NCI-H1930 (cell line): ENCODE data around the gene JOSD1.

Experiments
- DNase-seq, 2 experiments: peaks; one replicate each; lab custom pipeline; 2025; lab: John Stamatoyannopoulos, UW

JOSD1 gene

GRCh38 chr22:38733329-38733723 is 32.6 kb upstream of the JOSD1 start:
- no peak for DNase-seq

DNA sequence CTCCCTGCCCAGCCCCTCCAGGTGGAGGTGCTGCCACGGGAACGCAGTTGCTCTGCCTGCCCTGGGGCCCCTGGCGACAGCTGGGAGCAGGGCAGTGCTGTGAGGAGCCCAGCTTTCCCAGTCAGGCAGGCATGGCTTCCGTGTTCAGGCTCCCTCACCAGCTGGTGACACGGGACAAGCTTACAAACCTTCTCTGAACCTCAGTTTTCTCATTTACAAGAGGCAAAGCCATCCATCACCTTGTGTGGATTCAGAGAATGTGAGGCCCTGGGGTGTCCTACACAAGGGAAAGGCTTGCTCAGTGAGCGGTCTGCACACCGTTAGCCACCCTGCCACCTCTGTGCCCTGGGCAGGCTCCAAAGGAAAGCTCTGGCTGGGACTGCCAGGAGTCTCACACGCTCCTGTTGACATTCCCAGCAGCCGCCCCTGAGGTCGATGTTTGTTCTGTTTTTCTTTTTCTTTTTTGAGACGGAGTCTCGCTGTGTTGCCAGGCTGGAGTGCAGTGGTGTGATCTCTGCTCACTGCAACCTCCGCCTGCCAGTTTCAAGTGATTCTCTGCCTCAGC is 31.6 kb upstream of the JOSD1 start:
- DNase-seq: no peak

DNA sequence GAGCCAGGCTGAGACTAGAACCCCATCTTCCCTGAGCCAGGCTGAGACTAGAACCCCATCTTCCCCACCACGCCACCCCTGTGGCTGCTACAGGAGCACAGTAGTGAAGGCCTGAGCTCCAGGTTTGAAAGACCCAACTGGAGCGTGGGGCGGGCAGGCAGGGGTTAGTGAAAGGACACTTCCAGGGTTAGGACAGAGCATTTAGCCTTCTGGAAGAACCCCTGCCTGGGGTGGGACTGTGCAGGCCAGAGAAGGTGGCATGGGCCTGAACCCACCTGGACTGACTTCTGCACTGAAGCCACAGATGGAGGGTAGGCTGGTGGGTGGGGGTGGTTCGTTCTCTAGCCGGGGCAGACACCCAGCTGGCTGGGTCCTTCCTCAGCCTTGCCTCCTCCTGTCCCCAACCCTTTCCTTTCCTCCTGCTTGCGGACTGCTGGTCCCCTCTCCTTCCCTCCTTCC is 31.0 kb upstream of the JOSD1 start:
- no peak for DNase-seq

DNA sequence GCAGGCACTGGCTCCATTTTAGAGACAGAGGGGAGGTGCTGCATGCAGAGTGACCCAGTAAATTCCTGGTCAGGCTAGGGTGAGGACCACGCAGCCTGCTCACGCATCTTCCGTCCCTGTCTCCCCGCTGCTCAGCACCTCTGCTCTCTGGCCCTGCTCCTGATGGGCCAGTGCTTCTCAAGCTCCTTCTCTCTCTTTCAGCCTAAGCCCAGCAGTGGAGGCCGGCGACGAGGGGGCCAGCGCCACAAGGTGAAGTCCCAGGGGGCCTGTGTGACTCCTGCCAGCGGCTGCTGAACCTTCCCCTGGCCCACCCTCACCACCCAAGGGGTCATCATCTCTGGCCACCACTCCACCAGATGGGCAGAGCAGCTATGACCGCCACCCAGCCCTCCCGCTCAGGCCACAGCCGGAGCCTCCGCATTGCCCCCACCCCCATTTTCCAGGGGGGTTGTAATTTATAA is 29.7 kb upstream of the JOSD1 start:
- DNase-seq: no peak

GRCh38 chr22:38729946-38730345 is 29.2 kb upstream of the JOSD1 start:
- no peak for DNase-seq

DNA sequence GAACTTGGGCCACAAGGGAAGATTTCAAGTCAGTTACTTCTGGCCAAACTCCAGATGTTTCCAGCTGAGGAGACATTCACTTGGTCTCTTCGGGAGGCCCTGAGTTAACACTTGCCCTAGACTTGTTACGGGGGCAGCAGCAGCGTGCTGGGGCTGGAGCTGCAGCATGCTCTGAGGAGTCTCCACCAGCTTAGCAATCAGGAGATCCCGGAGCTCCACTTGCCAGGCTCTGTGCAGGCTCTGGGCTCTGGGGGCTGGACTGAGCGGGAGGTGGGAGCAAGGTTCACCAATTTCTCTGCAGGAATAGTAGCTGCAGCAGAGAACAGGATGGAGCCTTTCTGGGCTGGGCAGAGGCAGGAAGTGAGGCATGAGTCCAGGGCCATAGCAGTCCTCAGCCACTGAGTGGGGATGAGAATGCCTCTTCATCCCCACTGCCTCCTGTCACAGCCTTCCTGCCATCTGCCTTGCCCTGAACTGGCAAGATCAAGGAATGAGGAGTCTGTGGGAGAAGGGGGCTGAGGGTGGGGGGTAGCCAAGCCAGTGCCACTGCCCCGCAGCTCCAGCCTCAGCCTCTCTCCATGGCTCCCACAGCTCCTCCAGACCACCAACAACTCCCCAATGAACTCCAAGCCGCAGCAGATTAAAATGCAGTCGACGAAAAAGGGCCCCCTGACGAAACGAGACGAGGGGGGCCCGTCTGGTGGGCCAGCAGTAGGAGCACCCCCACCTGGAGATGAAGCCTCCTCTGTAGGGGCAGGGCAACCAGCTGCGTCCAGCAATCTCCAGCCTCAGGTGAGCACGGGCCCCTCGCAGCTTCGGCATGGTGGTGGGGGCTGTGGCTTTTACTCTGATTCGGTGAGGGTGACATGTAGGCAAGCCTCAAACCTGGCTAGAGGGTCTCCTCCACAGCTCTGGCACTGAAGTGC is 28.4 kb upstream of the JOSD1 start:
- no peak for DNase-seq

- no peak for DNase-seq
These were observed 27.0 kb upstream of the JOSD1 start for GRCh38 chr22:38727530-38728451.

DNA sequence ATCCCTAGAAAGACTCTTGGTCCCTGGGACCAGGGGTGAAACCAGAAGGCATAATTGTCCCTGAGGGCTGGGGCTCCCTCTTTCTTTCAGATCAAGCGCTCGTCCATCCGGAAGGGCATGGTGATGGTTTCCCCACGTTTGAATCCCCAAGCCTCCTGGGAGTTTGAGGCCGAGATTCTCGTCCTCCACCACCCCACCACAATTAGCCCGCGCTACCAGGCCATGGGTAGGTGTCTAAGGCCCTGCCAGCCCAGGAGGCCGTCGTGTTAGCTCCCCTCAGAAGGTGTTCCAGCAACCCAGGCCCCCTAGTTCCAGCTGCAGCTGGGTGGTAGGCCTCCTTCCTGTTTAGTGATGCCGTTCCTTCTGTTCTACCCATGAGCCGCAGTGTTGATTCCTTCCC is 26.4 kb upstream of the JOSD1 start:
- no peak for DNase-seq

- no peak for DNase-seq
These were observed 25.3 kb upstream of the JOSD1 start for GRCh38 chr22:38725900-38726655.

DNA sequence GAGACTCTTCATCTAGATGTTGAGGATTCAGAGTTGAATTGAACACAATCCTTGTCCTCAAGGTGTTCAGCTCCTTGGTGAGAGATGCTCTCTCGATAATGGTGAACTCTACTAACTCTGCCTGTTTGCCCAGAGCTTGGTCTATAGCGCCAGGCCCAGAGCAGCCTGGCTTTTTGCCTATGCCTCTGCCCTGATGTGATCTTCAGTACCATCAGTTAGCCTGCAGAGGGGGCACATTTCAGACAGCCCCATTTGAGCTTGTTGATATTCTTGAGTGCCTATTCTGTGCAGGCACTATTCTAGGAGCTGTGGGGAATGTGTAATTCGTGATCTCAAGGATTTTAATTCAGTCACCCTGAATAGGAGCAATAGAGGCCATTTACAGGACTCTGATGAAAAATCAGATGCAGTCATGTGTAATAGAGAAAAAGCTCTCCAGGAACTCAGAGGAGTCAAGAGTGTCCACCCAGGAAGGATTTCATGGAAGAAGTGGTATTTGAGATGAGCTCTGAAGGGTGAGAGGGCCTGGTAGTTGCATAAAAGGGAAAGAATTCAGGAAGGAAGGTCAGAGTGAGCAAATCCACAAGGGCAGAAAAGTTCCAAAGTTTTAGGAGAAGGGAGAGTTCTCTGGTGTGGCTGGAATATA is 24.3 kb upstream of the JOSD1 start:
- DNase-seq: no peak

DNA sequence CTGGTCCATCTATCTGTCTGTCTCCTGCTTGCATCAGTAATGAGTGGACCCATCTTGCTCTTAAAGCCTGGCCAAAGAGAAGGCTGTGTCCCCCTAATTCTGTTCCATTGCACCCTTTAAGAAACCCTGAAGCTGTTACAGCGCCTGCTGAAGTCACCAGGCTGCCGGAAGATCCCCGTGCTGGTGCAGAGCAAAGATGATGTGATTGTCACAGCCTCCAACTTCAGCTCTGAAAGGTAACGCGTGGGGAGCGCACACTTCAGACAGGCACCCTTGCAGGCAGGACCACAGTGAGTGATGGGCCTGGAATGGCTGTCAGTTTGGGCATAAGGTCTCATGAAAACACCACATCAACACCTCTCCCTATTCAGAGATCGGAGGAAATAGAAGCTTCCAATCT is 23.4 kb upstream of the JOSD1 start:
- DNase-seq: no peak

GRCh38 chr22:38721551-38721950 is 20.8 kb upstream of the JOSD1 start:
- no peak for DNase-seq

DNA sequence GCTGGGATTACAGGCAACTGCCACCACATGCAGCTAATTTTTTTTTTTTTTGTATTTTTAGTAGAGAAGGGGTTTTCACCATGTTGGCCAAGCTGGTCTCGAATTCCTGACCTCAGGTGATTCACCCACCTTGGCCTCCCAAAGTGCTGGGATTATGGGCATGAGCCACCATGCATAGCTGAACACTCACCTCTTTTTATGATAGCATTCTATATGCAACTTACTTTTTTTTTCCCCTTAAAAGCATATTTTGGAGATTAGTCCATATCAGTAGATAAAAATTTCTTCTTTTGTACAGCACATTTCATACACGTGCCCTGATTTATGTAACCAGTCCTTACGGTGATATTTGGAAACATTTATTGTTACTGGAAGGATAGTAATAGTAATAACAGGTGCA is 19.6 kb upstream of the JOSD1 start:
- no peak for DNase-seq

DNA sequence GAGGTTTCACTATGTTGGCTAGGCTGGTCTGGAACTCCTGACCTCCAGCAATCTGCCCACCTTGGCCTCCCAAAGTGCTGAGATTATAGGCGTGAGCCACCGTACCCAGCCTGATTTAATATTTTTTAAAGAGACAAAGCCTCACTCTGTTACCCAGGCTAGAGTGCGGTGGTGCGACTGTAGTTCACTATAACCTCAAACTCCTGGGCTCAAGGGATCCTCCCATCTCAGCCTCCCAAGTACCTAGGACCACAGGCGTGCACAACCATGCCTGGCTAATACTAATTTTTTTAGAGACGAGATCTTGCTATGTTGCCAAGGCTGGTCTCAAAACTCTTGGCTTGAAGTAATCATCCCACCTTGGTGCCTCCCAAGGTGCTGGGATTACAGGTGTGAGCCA is 18.5 kb upstream of the JOSD1 start:
- no peak for DNase-seq

- DNase-seq: no peak
These were observed 17.7 kb upstream of the JOSD1 start for GRCh38 chr22:38718414-38718813.

DNA sequence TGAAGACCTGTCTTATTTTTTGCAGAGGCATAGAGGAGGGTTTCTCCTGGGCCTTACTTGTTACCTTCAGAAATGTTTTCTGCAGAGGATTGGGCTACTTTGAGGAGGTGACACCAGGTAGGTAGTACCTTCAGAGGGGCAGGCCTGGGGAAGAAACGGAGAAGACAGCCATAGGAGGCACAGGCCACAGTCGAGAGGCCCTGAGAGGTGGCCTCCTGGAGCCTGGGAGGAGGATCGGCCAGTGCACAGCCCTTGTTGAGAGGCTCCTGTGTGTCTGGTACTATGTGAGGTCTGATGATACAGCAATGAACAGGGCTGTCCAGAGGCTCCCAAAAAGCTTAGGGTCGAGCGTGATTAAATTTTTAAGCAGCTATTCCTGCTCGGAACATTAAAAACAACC is 16.5 kb upstream of the JOSD1 start:
- DNase-seq: no peak

GRCh38 chr22:38716826-38717225 is 16.1 kb upstream of the JOSD1 start:
- no peak for DNase-seq

- DNase-seq: no peak
These were observed 15.5 kb upstream of the JOSD1 start for GRCh38 chr22:38716271-38716670.

- no peak for DNase-seq
These were observed 15.1 kb upstream of the JOSD1 start for GRCh38 chr22:38715852-38716251.

DNA sequence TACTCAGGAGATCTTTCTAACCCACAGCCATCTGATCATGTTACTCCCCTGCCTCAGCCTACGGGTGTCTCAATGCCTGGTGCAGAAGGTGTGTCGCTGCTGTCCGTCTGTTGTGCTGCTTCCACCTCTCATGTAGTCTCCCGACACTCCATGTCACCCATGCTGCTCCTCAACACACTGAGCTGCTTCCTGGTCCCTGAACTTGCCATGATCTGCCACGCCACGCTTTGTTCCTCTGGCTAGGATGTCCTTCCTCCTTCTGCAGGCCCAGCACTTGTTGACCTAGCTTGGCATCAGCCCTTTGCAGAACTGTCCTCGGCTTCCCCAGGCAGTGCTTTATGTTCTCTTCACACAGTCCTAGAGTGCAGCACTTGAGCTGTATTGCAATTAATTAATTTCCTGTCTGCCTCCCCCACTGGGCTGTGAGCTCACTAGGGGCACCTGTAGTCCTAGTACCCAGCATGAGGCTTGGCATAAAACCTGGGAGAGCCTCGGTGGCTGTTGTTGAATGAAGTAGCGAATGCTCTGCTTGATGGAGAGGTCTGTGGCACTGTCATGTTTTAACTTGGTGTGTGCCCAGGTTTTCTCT is 14.5 kb upstream of the JOSD1 start:
- DNase-seq: no peak

- no peak for DNase-seq
These were observed 13.2 kb upstream of the JOSD1 start for GRCh38 chr22:38713921-38714320.
